Endothelial cell of umbilical vein (primary cell): ENCODE results near the gene CCNDBP1. TPM values are rescaled to one million over a fixed set of nuclear protein-coding genes. Genes with fewer than 3 reads are reported as not detected.

Source experiments
- Bru-seq: library from RNA; stranded (reverse); fragments of 400-500 nt; gene quantifications from one replicate; lab custom pipeline; 2021; lab: Mats Ljungman, UMichigan
- BruChase-seq, 2 experiments: library from RNA; stranded (reverse); fragments of 400-500 nt; gene quantifications; one replicate each; lab custom pipeline; 2021; lab: Mats Ljungman, UMichigan
- BruUV-seq: library from RNA; stranded (reverse); fragments of 400-500 nt; replicated peaks from 2 replicates; lab custom pipeline; 2021; lab: Mats Ljungman, UMichigan
- CTCF ChIA-PET: fragments of 300-600, 350-600 bp; sonication (Branson Sonifier 250); formaldehyde crosslinking; loops from one replicate; lab custom pipeline; 2021; ENCODE audit warnings: antibody characterized with exemption, inconsistent platforms; lab: Charles Lee
- POLR2A ChIA-PET: fragments of 300-600, 350-600 bp; sonication (Branson Sonifier 250); formaldehyde crosslinking; loops from one replicate; lab custom pipeline; 2021; ENCODE audit warnings: antibody characterized with exemption, inconsistent platforms; lab: Charles Lee
- DNase-seq: peaks from one replicate; pipeline ENCODE4 v3.0.0-alpha.2; 2011; ENCODE audit warnings: low read depth, low spot score
- FAIRE-seq: peaks from 2 replicates; lab custom pipeline; 2011; peaks lifted over from hg19 to GRCh38; lab: Jason Lieb, UNC
- H2AFZ ChIP-seq: 2 replicates; pipeline ENCODE4 v1.6.0; 2012; ENCODE audit warnings: low read depth, low read length, control low read depth, inconsistent platforms
- H3K27ac ChIP-seq: 2 replicates; pipeline ENCODE4 v1.5.1; 2011; ENCODE audit warnings: low read depth, mild to moderate bottlenecking, control low read depth, low read length, moderate library complexity; ENCODE audit not compliant: insufficient read depth
- H3K27me3 ChIP-seq, 2 experiments: 2 replicates each; pipeline versions ENCODE4 v1.6.0 to v1.6.1; 2011; ENCODE audit warnings: low read length in 2 of 2, mixed read lengths in 1 of 2; ENCODE audit not compliant: control insufficient read depth in 2 of 2, insufficient read depth in 2 of 2
- H3K36me3 ChIP-seq, 2 experiments: 2 replicates in 1 of 2; 3 replicates in 1 of 2; pipeline ENCODE4 v1.5.1; 2011; ENCODE audit warnings: low read length in 2 of 2, mild to moderate bottlenecking in 1 of 2, moderate library complexity in 1 of 2; ENCODE audit not compliant: control insufficient read depth in 2 of 2, insufficient read depth in 2 of 2; ENCODE audit errors: extremely low read depth in 1 of 2
- H3K4me1 ChIP-seq: 3 replicates; pipeline ENCODE4 v1.5.1; 2011; ENCODE audit warnings: mild to moderate bottlenecking, low read length; ENCODE audit not compliant: control insufficient read depth, insufficient read depth; ENCODE audit errors: extremely low read depth
- H3K4me2 ChIP-seq: 2 replicates; pipeline ENCODE4 v1.6.1; 2011; ENCODE audit warnings: low read length, control low read depth, mixed read lengths; ENCODE audit not compliant: insufficient read depth
- H3K4me3 ChIP-seq, 3 experiments: fragments of 200-600 bp in 1 of 3; sonication (generic), shearing (Covaris generic) in 1 of 3; replicated peaks in 1 of 3; 2 replicates each; pipeline ENCODE4 v1.5.1; 2011 to 2016; ENCODE audit warnings: control low read depth in 3 of 3, low read length in 3 of 3, mild to moderate bottlenecking in 2 of 3, inconsistent platforms in 1 of 3, low read depth in 1 of 3, moderate library complexity in 1 of 3; ENCODE audit not compliant: insufficient read depth in 1 of 3
- H3K79me2 ChIP-seq: 2 replicates; pipeline ENCODE4 v1.6.0; 2012; ENCODE audit warnings: low read length, inconsistent platforms; ENCODE audit not compliant: control insufficient read depth, insufficient read depth
- H3K9ac ChIP-seq: replicated peaks from 2 replicates; pipeline ENCODE3; 2011; ENCODE audit warnings: low read length, control low read depth; ENCODE audit not compliant: insufficient read depth; ENCODE audit errors: extremely low read depth
- H3K9me1 ChIP-seq: replicated peaks from 3 replicates; pipeline ENCODE4 v1.6.0; 2011; ENCODE audit warnings: mild to moderate bottlenecking, low read length; ENCODE audit not compliant: control insufficient read depth, insufficient read depth; ENCODE audit errors: extremely low read depth
- H3K9me3 ChIP-seq: replicated peaks from 2 replicates; pipeline ENCODE4 v1.5.1; 2012; ENCODE audit warnings: low read length, inconsistent platforms; ENCODE audit not compliant: control insufficient read depth, insufficient read depth
- H4K20me1 ChIP-seq: replicated peaks from 2 replicates; pipeline ENCODE3; 2011; ENCODE audit warnings: mild to moderate bottlenecking, low read length; ENCODE audit not compliant: control insufficient read depth, insufficient read depth; ENCODE audit errors: extremely low read depth
- EZH2 ChIP-seq: IDR thresholded peaks from 2 replicates; pipeline ENCODE4 v1.6.1; 2012; ENCODE audit warnings: borderline replicate concordance, low read depth, mild to moderate bottlenecking, moderate library complexity, low read length, inconsistent platforms; ENCODE audit not compliant: severe bottlenecking
- FOS ChIP-seq: IDR thresholded peaks from 2 replicates; pipeline ENCODE4 v1.6.1; 2011; ENCODE audit warnings: mild to moderate bottlenecking, low read length, moderate library complexity, borderline replicate concordance; ENCODE audit not compliant: insufficient read depth
- JUN ChIP-seq: IDR thresholded peaks from 2 replicates; pipeline ENCODE4 v1.6.1; 2011; ENCODE audit warnings: borderline replicate concordance, low read depth; ENCODE audit not compliant: insufficient read length, insufficient read depth
- MYC ChIP-seq: IDR thresholded peaks from one replicate; pipeline ENCODE4 v1.6.1; 2011; ENCODE audit warnings: mild to moderate bottlenecking, low read depth, low read length
- POLR2A ChIP-seq: IDR thresholded peaks from 2 replicates; pipeline ENCODE4 v1.6.1; 2012; ENCODE audit warnings: low read depth, mild to moderate bottlenecking, control low read depth, low read length
- POLR2AphosphoS5 ChIP-seq: IDR thresholded peaks from 2 replicates; pipeline ENCODE4 v1.6.1; 2012; ENCODE audit warnings: low read depth, mild to moderate bottlenecking, control low read depth, low read length, moderate library complexity; ENCODE audit not compliant: insufficient read depth
- dilution Hi-C: fragments of 300-500 bp; cut with MboI; formaldehyde crosslinking; loops from one replicate; pipeline ENCODE4 v1.15.0; 2019; ENCODE audit warnings: low sequenced_read_pairs; ENCODE audit not compliant: extremely low pct_ligation_motif_present
- intact Hi-C: fragments of 100-400 bp; cut with micrococcal nuclease; formaldehyde crosslinking; loops from one replicate; pipeline ENCODE4 v1.10.0; 2022
- long read RNA-seq: library from polyadenylated mRNA; stranded (forward); transcript quantifications from one replicate; pipeline ENCODE4 v2.0.0, GENCODE V29; 2021
- polyA minus RNA-seq, 3 experiments: library from RNA; depleted of rRNA, polyadenylated mRNA; stranded (reverse); fragments of >200 nt; gene quantifications; 1 replicate in 1 of 3; 2 replicates in 2 of 3; pipeline ENCODE4 v1.2.3, GENCODE V29; 2011
- polyA plus RNA-seq, 4 experiments: library from polyadenylated mRNA; depleted of rRNA in 3 of 4; stranded (reverse) in 3 of 4; unstranded in 1 of 4; fragments of >200 nt; gene quantifications; 2 replicates each; pipeline versions ENCODE4 v1.2.1 to v1.2.3, GENCODE V29; 2011 to 2012; ENCODE audit warnings: missing spikeins in 1 of 4
- total RNA-seq: library from RNA; stranded (reverse); gene quantifications from 2 replicates; pipeline ENCODE4 v1.2.3, GENCODE V29; 2021
- TF ChIP-seq, protein P1 (sequence below), 2 donors: IDR thresholded peaks; 1 replicate in 1 of 2; 2 replicates in 1 of 2; pipeline ENCODE4 v1.5.1; 2011; ENCODE audit warnings: low read length in 2 of 2, mild to moderate bottlenecking in 2 of 2, moderate library complexity in 2 of 2, control low read depth in 1 of 2, inconsistent platforms in 1 of 2, low read depth in 1 of 2; ENCODE audit not compliant: insufficient read depth in 1 of 2; ENCODE audit errors: extremely low read depth in 1 of 2

Gene CCNDBP1, protein sequence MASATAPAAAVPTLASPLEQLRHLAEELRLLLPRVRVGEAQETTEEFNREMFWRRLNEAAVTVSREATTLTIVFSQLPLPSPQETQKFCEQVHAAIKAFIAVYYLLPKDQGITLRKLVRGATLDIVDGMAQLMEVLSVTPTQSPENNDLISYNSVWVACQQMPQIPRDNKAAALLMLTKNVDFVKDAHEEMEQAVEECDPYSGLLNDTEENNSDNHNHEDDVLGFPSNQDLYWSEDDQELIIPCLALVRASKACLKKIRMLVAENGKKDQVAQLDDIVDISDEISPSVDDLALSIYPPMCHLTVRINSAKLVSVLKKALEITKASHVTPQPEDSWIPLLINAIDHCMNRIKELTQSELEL
- total RNA-seq (39.9 and 41.4 TPM in 2 replicates), polyA plus RNA-seq (54.9 and 74.4 TPM in 2 replicates), polyA minus RNA-seq (33.6 and 34.1 TPM in 2 replicates), Bru-seq, nascent RNA (percentile 70 among the genes with signal in this experiment), BruChase-seq, experiment 1, labeled RNA remaining after a 6-hour chase (percentile 65 among the genes with signal in this experiment), BruChase-seq, experiment 2, labeled RNA remaining after a 2-hour chase (percentile 65 among the genes with signal in this experiment)
- 50.3 and 56.5 TPM in 2 replicates for polyA plus RNA-seq (2011; cell fraction: cytosol; rRNA removed)
- polyA plus RNA-seq (2011; cell fraction: nucleus; rRNA removed) = 48.8 and 51.3 TPM in 2 replicates
- 27.9 and 38.7 TPM in 2 replicates for polyA plus RNA-seq (2012)
- 17.4 TPM for polyA minus RNA-seq (2011; cell fraction: cytosol; rRNA and poly(A)+ RNA removed)
- polyA minus RNA-seq (2011; cell fraction: nucleus; rRNA and poly(A)+ RNA removed) = 24.9 and 27.8 TPM in 2 replicates
- long read RNA-seq, transcript CCNDBP1-201 (11 exons, 3,660 nt) = major isoform, 131 of 172 reads
- long read RNA-seq, partial matches to known transcripts = 21 of 172 reads
- long read RNA-seq, other reads (novel, unspliced or antisense) = 12 of 172 reads

DNA sequence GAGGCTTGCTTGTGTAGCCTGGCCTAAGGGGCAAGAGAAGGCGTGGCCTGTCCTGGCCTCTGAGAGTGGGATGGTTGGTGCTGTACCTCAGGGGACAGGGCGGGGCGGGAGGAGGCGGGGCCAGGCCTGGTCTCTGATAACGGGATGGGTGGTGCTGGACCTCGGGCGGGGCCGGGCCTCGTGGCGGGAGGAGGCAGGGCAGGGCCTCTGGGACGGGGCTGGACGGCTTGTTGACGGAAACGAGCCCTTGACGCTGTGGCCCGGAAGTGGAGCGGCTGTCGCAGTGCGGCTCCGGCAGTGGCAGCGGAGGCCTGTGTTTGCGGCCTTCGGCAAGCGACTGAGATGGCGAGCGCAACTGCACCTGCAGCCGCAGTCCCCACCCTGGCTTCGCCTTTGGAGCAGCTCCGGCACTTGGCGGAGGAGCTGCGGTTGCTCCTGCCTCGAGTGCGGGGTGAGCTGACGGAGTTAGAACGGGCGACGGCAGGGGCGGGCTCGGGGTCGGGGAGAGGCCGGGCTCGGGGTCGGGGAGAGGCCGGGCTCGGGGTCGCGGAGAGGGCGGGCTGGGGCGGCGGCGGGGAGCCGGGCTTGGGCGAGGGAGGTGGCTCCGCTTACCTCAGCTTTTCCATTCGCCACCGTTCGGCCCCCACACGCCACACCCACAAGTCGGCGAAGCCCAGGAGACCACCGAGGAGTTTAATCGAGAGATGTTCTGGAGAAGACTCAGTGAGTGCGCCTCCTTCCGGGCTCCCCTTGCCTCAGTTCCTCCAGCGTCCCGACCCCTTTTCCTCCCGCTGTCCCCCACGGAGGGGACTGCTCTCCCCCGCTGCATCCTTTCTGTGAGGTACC lies at the start of gene CCNDBP1:
Gene CCNDBP1 (plus strand): TSS at position 247 of the 846 bp plus-strand sequence. CDS start 96 bp downstream, at position 343.
- ChIA-PET POLR2A (no interaction called here), CTCF (interaction anchor here (0.6 to 2.8 kb wide), 3 partner anchors 19 to 100 kb away, joined by 3 to 38 read pairs (median 26); no protein-coding TSS in a partner anchor)
- TF ChIP-seq POLR2A (peak; percentile 73), POLR2AphosphoS5 (peak; percentile 79), FOS (no peak), EZH2 (no peak), JUN (no peak), MYC (peak; percentile 61)
- TF ChIP-seq, protein P1, sequence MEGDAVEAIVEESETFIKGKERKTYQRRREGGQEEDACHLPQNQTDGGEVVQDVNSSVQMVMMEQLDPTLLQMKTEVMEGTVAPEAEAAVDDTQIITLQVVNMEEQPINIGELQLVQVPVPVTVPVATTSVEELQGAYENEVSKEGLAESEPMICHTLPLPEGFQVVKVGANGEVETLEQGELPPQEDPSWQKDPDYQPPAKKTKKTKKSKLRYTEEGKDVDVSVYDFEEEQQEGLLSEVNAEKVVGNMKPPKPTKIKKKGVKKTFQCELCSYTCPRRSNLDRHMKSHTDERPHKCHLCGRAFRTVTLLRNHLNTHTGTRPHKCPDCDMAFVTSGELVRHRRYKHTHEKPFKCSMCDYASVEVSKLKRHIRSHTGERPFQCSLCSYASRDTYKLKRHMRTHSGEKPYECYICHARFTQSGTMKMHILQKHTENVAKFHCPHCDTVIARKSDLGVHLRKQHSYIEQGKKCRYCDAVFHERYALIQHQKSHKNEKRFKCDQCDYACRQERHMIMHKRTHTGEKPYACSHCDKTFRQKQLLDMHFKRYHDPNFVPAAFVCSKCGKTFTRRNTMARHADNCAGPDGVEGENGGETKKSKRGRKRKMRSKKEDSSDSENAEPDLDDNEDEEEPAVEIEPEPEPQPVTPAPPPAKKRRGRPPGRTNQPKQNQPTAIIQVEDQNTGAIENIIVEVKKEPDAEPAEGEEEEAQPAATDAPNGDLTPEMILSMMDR (IDR thresholded peaks at IDR 0.05; ENCODE audit: extremely low read depth in 1 of 2, insufficient read depth in 1 of 2, low read depth in 1 of 2, low read length in 2 of 2) = peak in 1 of 2 donors; percentile 35
- dilution Hi-C loops = no loop called here
- FAIRE-seq = peak; percentile 86
- H4K20me1 ChIP-seq = no peaks in the 10 kb centered on the region
- no peaks in the 10 kb centered on the region for H3K9me1 ChIP-seq
- no peaks in the 10 kb centered on the region for H3K9me3 ChIP-seq
- no TSS peak for BruUV-seq
- H3K27ac ChIP-seq = peak within 1 kb of the TSS; percentile 9
- H3K4me3 ChIP-seq = peak within 1 kb of the TSS; percentile 32 to 76 (median 57)
- H3K27me3 ChIP-seq = no peaks in the 10 kb centered on the region
- no peaks in the 10 kb centered on the region for H3K36me3 ChIP-seq
- H3K4me1 ChIP-seq = peaks cover 18% of the 10 kb centered on the region
- peak within 1 kb of the TSS; percentile 87 for H3K4me2 ChIP-seq
- peaks cover 3% of the 10 kb centered on the region for H3K79me2 ChIP-seq
- peak within 1 kb of the TSS; percentile 82 for H2AFZ ChIP-seq
- H3K9ac ChIP-seq = peak within 1 kb of the TSS; percentile 42
- intact Hi-C loops = loop anchor here (5.0 kb wide), 1 partner anchor 78 kb away; the partner anchor contains the start of gene UBR1
- peak; percentile 70 for DNase-seq
